A549 (cell line): ENCODE measurements around the gene INA.

Source experiments
- CBX2 ChIP-seq: fragments of 200-600 bp; sonication (generic); IDR thresholded peaks from 2 replicates; pipeline ENCODE4 v1.6.1; 2016; ENCODE audit warnings: low read depth, mild to moderate bottlenecking, borderline replicate concordance
- EP300 ChIP-seq, 2 experiments: fragments of >200 bp; sonication (Bioruptor Twin); formaldehyde crosslinking; IDR thresholded peaks; 2 replicates in 1 of 2; 3 replicates in 1 of 2; pipeline ENCODE4 v1.6.1; 2016 to 2017
- JUN ChIP-seq, 2 experiments: fragments of >200 bp; sonication (Bioruptor Twin); formaldehyde crosslinking; IDR thresholded peaks; 2 replicates in 1 of 2; 3 replicates in 1 of 2; pipeline ENCODE4 v1.6.1; 2016 to 2017
- JUNB ChIP-seq: fragments of >200 bp; sonication (Bioruptor Twin); formaldehyde crosslinking; IDR thresholded peaks from 2 replicates; pipeline ENCODE4 v1.6.1; 2016
- MYC ChIP-seq: IDR thresholded peaks from 2 replicates; pipeline ENCODE4 v1.6.1; 2012; ENCODE audit warnings: mild to moderate bottlenecking, inconsistent platforms, low read length, improper control_type of control experiment, borderline replicate concordance
- NFE2L2 ChIP-seq: fragments of 150-350 bp; conservative IDR thresholded peaks from 2 replicates; pipeline ENCODE4 v1.6.1; 2014; ENCODE audit warnings: low read length
- POLR2A ChIP-seq: IDR thresholded peaks from 2 replicates; pipeline ENCODE4 v1.6.1; 2012; ENCODE audit warnings: mild to moderate bottlenecking, low read length
- RFX5 ChIP-seq: fragments of 450-650 bp; IDR thresholded peaks from 2 replicates; pipeline ENCODE4 v1.7.1; 2014; ENCODE audit warnings: antibody characterized with exemption, mild to moderate bottlenecking, moderate library complexity
- TF ChIP-seq, protein P1 (sequence below): fragments of >200 bp; sonication (Bioruptor Twin); formaldehyde crosslinking; IDR thresholded peaks from 3 replicates; pipeline ENCODE4 v1.5.1; 2016
- TF ChIP-seq, protein P2 (sequence below): fragments of 450-650 bp; IDR thresholded peaks from 2 replicates; pipeline ENCODE4 v1.6.1; 2014; ENCODE audit warnings: antibody characterized with exemption
- TF ChIP-seq, protein P3 (sequence below): IDR thresholded peaks from 2 replicates; pipeline ENCODE4 v1.6.1; 2012

DNA sequence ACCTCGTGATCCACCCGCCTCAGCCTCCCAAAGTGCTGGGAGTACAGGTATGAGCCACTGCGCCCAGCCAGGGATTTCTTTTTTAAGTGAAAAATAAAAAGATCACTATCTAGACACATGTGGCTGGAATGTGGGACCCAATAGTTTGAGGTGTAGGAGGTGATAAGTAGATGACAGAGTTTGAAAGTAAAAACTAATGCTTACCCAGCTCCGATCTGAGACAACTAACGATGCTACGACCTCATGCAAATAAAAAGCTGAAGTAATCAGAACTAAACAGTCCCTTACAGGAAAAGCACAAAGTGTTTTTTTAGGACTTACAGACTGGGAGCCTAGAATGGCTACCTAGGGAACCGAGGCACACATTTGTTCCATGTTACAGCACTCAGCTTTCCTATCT, 51.0 kb downstream of the INA start:
- TF ChIP-seq, protein P1, sequence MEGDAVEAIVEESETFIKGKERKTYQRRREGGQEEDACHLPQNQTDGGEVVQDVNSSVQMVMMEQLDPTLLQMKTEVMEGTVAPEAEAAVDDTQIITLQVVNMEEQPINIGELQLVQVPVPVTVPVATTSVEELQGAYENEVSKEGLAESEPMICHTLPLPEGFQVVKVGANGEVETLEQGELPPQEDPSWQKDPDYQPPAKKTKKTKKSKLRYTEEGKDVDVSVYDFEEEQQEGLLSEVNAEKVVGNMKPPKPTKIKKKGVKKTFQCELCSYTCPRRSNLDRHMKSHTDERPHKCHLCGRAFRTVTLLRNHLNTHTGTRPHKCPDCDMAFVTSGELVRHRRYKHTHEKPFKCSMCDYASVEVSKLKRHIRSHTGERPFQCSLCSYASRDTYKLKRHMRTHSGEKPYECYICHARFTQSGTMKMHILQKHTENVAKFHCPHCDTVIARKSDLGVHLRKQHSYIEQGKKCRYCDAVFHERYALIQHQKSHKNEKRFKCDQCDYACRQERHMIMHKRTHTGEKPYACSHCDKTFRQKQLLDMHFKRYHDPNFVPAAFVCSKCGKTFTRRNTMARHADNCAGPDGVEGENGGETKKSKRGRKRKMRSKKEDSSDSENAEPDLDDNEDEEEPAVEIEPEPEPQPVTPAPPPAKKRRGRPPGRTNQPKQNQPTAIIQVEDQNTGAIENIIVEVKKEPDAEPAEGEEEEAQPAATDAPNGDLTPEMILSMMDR = no peak
- TF ChIP-seq MYC (no peak), NFE2L2 (no peak), POLR2A (no peak), JUNB (no peak), CBX2 (no peak), JUN (IDR thresholded peaks at IDR 0.05) (no peak), RFX5 (no peak), EP300 (IDR thresholded peaks at IDR 0.05) (no peak)
- TF ChIP-seq, protein P2, sequence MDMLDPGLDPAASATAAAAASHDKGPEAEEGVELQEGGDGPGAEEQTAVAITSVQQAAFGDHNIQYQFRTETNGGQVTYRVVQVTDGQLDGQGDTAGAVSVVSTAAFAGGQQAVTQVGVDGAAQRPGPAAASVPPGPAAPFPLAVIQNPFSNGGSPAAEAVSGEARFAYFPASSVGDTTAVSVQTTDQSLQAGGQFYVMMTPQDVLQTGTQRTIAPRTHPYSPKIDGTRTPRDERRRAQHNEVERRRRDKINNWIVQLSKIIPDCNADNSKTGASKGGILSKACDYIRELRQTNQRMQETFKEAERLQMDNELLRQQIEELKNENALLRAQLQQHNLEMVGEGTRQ = no peak
- TF ChIP-seq, protein P3, sequence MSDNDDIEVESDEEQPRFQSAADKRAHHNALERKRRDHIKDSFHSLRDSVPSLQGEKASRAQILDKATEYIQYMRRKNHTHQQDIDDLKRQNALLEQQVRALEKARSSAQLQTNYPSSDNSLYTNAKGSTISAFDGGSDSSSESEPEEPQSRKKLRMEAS = no peak
